Measurements from ENCODE around the gene ZNF620.

ZNF620 gene

DNA sequence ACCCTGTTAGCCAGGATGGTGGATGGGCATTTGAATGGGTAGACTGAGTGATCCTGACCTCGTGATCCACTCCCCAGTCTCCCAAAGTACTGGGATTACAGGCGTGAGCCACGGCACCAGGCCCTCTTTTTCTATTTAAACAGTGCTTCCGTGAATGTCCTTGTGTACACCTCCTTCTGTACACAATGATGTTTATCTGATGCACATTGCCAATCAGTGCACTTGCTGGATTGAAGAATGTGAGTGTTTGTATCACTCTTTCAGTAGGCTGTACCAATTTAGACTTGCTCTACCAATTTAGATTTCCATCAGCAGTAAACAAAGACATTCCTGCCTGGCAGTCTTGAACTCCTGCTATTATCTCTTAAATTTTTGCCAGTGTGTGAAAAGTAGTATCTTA lies 37.8 kb upstream of the ZNF620 start:
- Histone ChIP-seq H3K36me3 (ENCODE audit: control insufficient read depth, insufficient read depth, low read length) (no peaks in the 10 kb centered on the region), H3K4me3 (ENCODE audit: low read length) (no peak overlapping the region), H3K9ac (ENCODE audit: low read length) (no peak overlapping the region), H3K9me3 (ENCODE audit: control insufficient read depth, low read length) (no peaks in the 10 kb centered on the region), H3K4me1 (ENCODE audit: control insufficient read depth, insufficient read depth, low read length) (peaks cover 6% of the 10 kb centered on the region), H3K27me3 (ENCODE audit: control insufficient read depth, insufficient read depth, low read length) (no peaks in the 10 kb centered on the region)

DNA sequence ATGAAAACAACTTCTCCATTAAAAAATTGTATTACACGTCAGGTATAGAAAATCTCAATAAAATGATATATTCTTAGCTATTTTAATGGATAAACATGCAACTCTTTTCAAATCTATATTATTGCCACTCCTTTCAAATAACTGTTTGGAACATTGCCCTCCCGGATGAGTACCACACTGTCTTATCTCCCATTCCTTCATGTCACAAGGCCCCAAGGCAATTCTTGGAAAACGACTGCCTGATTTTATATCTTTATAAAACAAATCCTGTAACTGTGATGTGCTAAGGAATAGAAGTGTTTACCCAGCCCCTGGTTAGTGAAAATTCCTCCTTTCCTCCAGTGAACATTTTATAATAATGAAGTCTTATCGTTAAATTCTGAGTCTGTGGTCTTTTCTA lies 35.1 kb upstream of the ZNF620 start:
- H3K9ac ChIP-seq (ENCODE audit: low read length): no peak overlapping the region
- H3K4me1 ChIP-seq (ENCODE audit: control insufficient read depth, insufficient read depth, low read length): peaks cover 6% of the 10 kb centered on the region
- H3K36me3 ChIP-seq (ENCODE audit: control insufficient read depth, insufficient read depth, low read length): no peaks in the 10 kb centered on the region
- H3K9me3 ChIP-seq (ENCODE audit: control insufficient read depth, low read length): no peaks in the 10 kb centered on the region
- no peaks in the 10 kb centered on the region for H3K27me3 ChIP-seq (ENCODE audit: control insufficient read depth, insufficient read depth, low read length)
- H3K4me3 ChIP-seq (ENCODE audit: low read length): no peak overlapping the region

DNA sequence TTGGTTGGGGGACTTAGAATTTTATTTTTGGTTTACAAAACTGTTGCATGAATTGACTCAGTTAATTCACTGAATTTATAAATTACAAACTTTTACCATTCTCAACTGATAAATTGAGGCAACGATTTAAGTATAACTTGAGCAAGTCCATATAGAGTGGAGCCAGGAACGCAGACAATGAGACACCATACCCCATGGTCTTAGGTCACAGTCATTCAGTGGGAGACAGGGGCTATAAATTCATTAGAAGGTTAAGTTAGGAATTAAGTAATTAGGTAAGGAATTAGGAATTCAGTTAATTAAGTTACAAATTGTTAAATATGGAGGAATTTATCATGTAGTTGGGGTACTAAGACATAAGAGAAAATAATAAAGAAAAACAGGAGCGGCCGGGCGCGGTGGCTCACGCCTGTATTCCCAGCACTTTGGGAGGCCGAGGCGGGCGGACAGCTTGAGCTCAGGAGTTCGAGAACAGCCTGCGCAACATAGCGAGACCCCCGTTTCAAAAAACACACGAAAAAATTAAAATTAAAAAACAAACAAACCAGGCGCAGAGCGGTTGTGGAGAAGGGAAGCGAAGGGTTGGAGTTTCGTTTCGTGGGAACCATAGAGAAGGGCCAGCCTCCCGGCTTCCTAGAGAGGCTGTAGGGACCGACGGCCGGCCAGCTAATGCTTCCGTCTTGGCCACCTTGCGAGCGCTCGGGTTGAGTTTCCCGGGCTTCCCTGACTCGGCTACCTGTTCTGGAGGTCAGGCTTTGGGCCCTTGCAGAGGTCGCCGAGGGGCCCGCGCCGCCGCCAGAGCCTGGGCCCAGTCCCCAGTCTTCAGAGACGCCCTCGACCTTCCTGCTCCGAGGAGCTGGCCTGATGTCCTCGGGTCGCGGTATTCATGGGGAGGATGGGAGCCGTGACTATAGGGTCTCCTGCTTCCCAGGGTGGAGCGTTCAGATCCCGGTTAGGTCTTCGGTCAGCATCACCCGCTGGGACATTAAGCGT lies 29.1 kb upstream of the ZNF620 start, which contains the start of gene ZNF619:
Gene ZNF619 (plus strand): TSS at position 645 of the 993 bp plus-strand sequence. CDS start 858 bp downstream, outside the sequence.
- Histone ChIP-seq H3K4me3 (ENCODE audit: low read length) (peak within 1 kb of the TSS; percentile 70), H3K9ac (ENCODE audit: low read length) (peak within 1 kb of the TSS; percentile 70)

DNA sequence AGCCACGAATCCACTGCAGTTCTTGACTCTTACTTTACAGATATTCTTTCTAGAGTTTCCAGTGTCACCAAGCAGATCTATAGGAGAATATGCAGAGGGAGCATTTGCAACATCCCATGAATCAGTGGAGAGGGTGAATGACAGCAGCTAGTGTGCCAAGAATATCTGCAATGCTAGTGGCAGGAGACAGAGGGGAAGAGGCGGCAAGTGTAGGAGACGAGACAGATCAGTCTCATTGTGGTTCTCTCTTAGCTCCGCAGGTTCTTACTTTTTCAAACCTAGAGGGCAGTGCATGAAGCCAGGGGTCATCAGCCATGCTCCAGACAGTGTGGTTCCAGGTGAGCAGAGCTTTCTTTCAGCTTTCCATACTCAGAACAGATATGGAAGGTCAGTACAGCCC lies 28.2 kb upstream of the ZNF620 start:
- Histone ChIP-seq H3K9me3 (ENCODE audit: control insufficient read depth, low read length) (no peaks in the 10 kb centered on the region), H3K4me3 (ENCODE audit: low read length) (peak overlapping the region; percentile 70), H3K9ac (ENCODE audit: low read length) (peak overlapping the region; percentile 70), H3K4me1 (ENCODE audit: control insufficient read depth, insufficient read depth, low read length) (no peaks in the 10 kb centered on the region), H3K27me3 (ENCODE audit: control insufficient read depth, insufficient read depth, low read length) (no peaks in the 10 kb centered on the region), H3K36me3 (ENCODE audit: control insufficient read depth, insufficient read depth, low read length) (no peaks in the 10 kb centered on the region)

More for the DNA sequence above, 29.1 kb upstream of the ZNF620 start, which contains the start of gene ZNF619:
- Histone ChIP-seq H3K9me3 (ENCODE audit: control insufficient read depth, low read length) (no peaks in the 10 kb centered on the region), H3K4me1 (ENCODE audit: control insufficient read depth, insufficient read depth, low read length) (no peaks in the 10 kb centered on the region), H3K36me3 (ENCODE audit: control insufficient read depth, insufficient read depth, low read length) (no peaks in the 10 kb centered on the region), H3K27me3 (ENCODE audit: control insufficient read depth, insufficient read depth, low read length) (no peaks in the 10 kb centered on the region)

DNA sequence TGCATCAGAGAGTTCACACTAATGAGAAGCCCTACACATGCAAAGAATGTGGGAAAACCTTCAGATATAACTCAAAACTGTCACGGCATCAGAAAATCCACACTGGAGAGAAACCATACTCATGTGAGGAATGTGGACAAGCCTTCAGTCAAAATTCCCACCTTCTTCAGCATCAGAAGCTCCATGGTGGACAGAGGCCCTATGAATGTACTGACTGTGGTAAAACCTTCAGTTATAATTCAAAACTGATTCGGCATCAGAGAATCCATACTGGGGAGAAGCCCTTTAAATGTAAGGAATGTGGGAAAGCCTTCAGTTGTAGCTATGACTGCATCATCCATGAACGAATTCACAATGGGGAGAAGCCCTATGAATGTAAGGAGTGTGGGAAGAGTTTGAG lies 18.7 kb upstream of the ZNF620 start:
- Histone ChIP-seq H3K36me3 (ENCODE audit: control insufficient read depth, insufficient read depth, low read length) (peaks cover 11% of the 10 kb centered on the region), H3K9me3 (ENCODE audit: control insufficient read depth, low read length) (peaks cover 13% of the 10 kb centered on the region), H3K4me1 (ENCODE audit: control insufficient read depth, insufficient read depth, low read length) (no peaks in the 10 kb centered on the region), H3K9ac (ENCODE audit: low read length) (no peak overlapping the region), H3K4me3 (ENCODE audit: low read length) (no peak overlapping the region), H3K27me3 (ENCODE audit: control insufficient read depth, insufficient read depth, low read length) (no peaks in the 10 kb centered on the region)

DNA sequence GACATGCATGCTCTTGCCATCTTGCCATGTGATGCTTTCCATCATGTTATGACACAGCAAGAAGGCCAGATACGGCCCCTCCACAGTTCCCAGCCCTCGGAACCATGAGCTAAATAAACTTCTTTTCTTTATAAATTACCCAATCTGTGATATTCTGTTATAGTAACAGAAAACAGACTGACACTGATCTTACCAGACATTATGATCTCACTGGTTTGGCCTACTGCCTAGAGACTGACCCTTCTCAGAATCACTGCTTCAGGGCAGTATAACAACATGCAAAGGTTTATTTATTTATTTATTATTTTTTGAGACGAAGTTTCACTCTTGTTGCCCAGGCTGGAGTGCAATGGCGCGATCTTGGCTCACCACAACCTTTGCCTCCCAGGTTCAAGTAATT lies 14.9 kb upstream of the ZNF620 start:
- no peaks in the 10 kb centered on the region for H3K27me3 ChIP-seq (ENCODE audit: control insufficient read depth, insufficient read depth, low read length)
- H3K9me3 ChIP-seq (ENCODE audit: control insufficient read depth, low read length): peaks cover 13% of the 10 kb centered on the region
- no peak overlapping the region for H3K9ac ChIP-seq (ENCODE audit: low read length)
- no peak overlapping the region for H3K4me3 ChIP-seq (ENCODE audit: low read length)
- H3K36me3 ChIP-seq (ENCODE audit: control insufficient read depth, insufficient read depth, low read length): peaks cover 11% of the 10 kb centered on the region
- no peaks in the 10 kb centered on the region for H3K4me1 ChIP-seq (ENCODE audit: control insufficient read depth, insufficient read depth, low read length)

DNA sequence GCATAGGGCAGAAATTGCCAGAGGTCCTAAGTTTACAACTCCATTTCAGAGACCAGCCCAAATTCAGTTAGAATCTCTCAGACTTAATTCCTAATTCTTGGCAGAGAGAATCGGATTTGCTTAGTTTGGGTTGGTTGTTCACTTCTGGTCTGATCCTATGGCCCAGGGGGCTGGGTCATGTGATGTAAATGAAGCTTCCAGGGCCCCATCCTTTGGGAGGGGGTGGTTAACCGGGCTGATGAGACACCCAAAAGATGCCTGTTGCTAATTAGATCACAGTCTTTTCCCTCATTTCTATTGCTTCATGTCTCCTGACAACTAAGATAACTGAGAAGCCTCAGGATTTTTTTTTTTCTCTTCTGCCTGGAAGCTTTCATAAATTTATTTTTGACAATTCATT lies 11.1 kb upstream of the ZNF620 start:
- no peaks in the 10 kb centered on the region for H3K4me1 ChIP-seq (ENCODE audit: control insufficient read depth, insufficient read depth, low read length)
- H3K9me3 ChIP-seq (ENCODE audit: control insufficient read depth, low read length): no peaks in the 10 kb centered on the region
- H3K4me3 ChIP-seq (ENCODE audit: low read length): no peak overlapping the region
- no peaks in the 10 kb centered on the region for H3K36me3 ChIP-seq (ENCODE audit: control insufficient read depth, insufficient read depth, low read length)
- no peaks in the 10 kb centered on the region for H3K27me3 ChIP-seq (ENCODE audit: control insufficient read depth, insufficient read depth, low read length)
- no peak overlapping the region for H3K9ac ChIP-seq (ENCODE audit: low read length)

DNA sequence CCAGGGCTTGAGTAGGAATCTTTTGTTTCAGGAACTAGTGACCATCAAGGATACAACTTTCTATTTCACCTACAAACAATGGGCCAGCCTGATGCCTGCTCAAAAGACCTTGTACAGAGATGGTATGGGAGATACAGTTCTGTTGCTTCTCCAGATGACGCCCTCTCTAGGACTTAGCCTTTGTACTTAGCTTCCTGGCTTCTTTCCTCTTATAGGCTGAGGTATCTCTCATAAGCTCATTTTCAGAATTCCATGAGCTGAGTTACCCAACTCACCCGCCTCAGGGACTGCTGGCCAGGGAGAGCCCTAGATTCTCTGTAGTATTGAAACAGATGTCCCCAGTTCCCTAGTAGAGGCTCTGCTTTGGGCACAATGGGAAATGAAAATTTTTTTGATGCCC lies 8.6 kb upstream of the ZNF620 start:
- Histone ChIP-seq H3K4me3 (ENCODE audit: low read length) (no peak overlapping the region), H3K9ac (ENCODE audit: low read length) (no peak overlapping the region), H3K4me1 (ENCODE audit: control insufficient read depth, insufficient read depth, low read length) (no peaks in the 10 kb centered on the region), H3K27me3 (ENCODE audit: control insufficient read depth, insufficient read depth, low read length) (no peaks in the 10 kb centered on the region), H3K36me3 (ENCODE audit: control insufficient read depth, insufficient read depth, low read length) (no peaks in the 10 kb centered on the region), H3K9me3 (ENCODE audit: control insufficient read depth, low read length) (no peaks in the 10 kb centered on the region)

DNA sequence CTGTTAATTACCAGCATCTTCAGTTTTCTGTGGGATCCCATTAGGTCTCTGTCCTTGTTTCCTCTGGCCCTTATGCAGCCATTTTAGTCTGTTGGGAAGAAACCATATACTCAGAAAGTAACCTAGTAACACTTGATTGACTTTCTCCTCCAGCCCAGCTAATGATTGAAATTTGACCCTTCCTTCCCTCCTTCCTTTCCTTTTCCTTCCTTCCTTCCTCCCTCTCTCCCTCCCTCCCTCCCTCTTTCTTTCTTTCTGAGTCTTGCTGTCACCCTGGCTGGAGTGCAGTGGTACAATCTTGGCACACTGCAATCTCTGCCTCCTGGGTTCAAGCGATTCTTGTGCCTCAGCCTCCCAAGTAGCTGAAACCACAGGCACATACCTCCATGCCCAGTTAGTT lies 5.9 kb upstream of the ZNF620 start:
- no peaks in the 10 kb centered on the region for H3K27me3 ChIP-seq (ENCODE audit: control insufficient read depth, insufficient read depth, low read length)
- H3K36me3 ChIP-seq (ENCODE audit: control insufficient read depth, insufficient read depth, low read length): no peaks in the 10 kb centered on the region
- no peaks in the 10 kb centered on the region for H3K9me3 ChIP-seq (ENCODE audit: control insufficient read depth, low read length)
- no peak overlapping the region for H3K9ac ChIP-seq (ENCODE audit: low read length)
- no peaks in the 10 kb centered on the region for H3K4me1 ChIP-seq (ENCODE audit: control insufficient read depth, insufficient read depth, low read length)
- H3K4me3 ChIP-seq (ENCODE audit: low read length): no peak overlapping the region

DNA sequence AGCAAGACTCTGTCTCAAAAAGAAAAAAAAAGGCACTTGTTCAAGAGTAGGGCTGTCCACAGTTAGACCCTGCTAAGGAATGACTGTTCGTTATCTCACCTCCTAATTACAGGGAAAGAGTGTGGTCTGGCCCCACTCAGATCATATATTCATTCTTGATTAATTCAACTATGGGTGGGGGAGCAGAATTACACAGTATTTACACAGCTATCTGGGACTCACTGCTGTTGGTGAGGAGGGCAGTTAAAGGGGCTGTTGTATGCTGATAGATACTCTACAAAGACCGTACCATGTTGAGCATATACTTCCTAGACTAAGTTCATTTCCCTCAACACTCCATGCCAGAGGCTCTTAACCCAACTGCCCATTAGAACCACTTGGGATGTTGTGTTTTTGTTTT lies 3.8 kb upstream of the ZNF620 start:
- Histone ChIP-seq H3K9ac (ENCODE audit: low read length) (no peak overlapping the region), H3K9me3 (ENCODE audit: control insufficient read depth, low read length) (no peaks in the 10 kb centered on the region), H3K27me3 (ENCODE audit: control insufficient read depth, insufficient read depth, low read length) (no peaks in the 10 kb centered on the region)

DNA sequence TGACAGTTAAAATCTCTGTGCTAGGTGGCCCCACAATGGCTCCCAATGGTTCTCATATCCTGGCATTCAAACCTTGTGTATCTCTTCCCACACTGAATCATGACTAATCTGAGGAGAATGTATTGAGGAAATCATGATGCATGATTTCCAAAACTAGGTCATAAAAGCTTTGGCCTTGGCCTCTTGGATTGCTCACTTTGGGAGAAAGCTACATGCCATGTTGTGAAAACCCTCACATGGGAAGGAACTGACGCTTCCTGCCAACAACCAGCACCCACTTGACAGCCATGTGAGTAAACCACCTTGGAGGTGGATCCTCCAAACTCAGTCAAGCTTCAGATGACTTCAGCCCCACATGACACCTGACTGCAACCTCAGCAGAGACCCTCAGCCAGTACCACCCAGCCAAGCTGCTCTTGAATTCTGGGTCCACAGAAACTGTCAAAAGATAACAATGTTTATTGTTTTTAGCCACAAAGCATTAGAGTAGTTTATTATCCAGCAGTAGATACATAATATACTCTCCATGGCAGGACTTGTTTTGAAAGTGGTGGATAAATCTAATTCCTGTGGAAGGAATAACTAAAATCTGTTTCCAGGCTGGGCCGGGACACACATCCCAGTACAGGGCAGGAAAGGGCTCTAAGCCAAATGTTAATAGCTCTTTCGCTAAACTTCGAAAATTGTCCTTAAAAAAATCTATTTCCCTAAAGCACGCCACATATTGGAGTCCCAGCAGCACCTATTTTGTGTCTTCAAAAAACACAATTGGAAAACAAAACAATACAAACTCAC lies 1.0 kb upstream of the ZNF620 start:
- Histone ChIP-seq H3K4me3 (ENCODE audit: low read length) (no peak overlapping the region), H3K36me3 (ENCODE audit: control insufficient read depth, insufficient read depth, low read length) (no peaks in the 10 kb centered on the region), H3K9ac (ENCODE audit: low read length) (peak overlapping the region; percentile 78), H3K4me1 (ENCODE audit: control insufficient read depth, insufficient read depth, low read length) (no peaks in the 10 kb centered on the region), H3K9me3 (ENCODE audit: control insufficient read depth, low read length) (no peaks in the 10 kb centered on the region), H3K27me3 (ENCODE audit: control insufficient read depth, insufficient read depth, low read length) (no peaks in the 10 kb centered on the region)

More for the DNA sequence above, 3.8 kb upstream of the ZNF620 start:
- no peaks in the 10 kb centered on the region for H3K4me1 ChIP-seq (ENCODE audit: control insufficient read depth, insufficient read depth, low read length)
- no peaks in the 10 kb centered on the region for H3K36me3 ChIP-seq (ENCODE audit: control insufficient read depth, insufficient read depth, low read length)
- no peak overlapping the region for H3K4me3 ChIP-seq (ENCODE audit: low read length)

Data from mucosa of stomach (tissue), 1 donor.